GM12872 (cell line): ENCODE data around the gene POLR3E.

Source experiments
- CTCF ChIP-seq: IDR thresholded peaks from 3 replicates; pipeline ENCODE4 v1.5.1; 2011; ENCODE audit warnings: low read depth, mild to moderate bottlenecking, low read length, moderate library complexity; ENCODE audit not compliant: insufficient read depth

POLR3E gene

DNA sequence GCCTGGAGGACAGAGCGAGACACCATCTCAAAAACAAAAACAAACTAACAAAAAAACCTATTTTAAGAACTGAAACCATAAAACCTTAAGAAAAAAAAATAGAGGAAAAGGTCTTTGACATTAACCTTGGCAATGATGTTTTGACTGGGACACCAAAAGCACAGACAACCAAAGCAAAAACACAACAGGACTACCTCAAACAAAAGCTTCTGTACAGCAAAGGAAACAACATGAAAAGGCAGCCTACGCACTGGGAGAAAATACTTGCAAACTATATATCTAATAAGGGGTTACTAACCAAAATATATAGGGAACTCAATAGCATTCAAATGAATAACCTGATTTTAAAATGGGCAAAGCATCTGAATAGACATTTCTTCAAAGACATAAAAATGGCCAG lies 44.9 kb downstream of the POLR3E start:
- TF ChIP-seq CTCF, result no peak

- TF ChIP-seq CTCF, result no peak
Measured at GRCh38 chr16:22346483-22346882, 49.3 kb downstream of the POLR3E start.

GRCh38 chr16:22347100-22347820 lies 50.1 kb downstream of the POLR3E start:
- no peak for TF ChIP-seq CTCF

DNA sequence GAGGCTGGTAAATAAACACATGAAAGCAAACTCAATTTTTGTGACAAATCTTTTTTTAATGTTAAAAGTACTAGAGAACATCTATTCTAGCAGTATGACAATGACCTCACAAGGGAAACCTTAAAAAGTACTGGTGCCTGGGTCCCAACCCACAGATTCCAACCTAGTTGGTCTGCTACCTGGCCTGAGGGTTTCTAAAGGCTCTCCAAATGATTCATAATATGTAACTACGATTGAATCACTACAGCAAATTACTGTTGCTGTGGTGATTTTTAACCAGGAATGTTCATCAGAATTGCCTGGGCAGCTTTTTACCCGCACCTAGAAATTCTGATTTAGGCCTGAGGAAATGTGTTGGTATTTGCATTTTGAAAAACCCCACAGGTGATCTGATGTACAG lies 51.1 kb downstream of the POLR3E start:
- no peak for TF ChIP-seq CTCF

- no peak for TF ChIP-seq CTCF
Measured at GRCh38 chr16:22352140-22352539, 54.9 kb downstream of the POLR3E start.

DNA sequence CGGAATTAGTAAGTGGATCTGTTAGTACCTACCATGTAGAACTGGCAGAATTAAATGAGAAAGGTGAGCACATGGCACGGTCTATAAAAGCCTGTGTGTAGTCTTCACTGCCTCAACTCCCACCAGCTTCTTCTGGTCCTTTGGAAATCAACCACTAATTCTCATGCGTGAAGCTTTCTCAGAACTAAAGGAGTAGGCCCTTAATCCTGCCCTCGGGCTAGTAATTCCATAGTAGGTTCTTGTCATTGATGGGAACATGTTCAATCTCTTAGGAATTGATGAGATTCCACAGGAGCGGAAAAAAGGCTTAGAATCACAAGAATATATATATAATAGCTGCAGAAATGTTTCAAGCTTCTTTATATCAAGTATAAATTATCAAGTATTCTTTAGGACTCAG lies 55.5 kb downstream of the POLR3E start:
- TF ChIP-seq CTCF, result no peak

- TF ChIP-seq CTCF, result no peak
Measured at GRCh38 chr16:22353191-22353919, 56.1 kb downstream of the POLR3E start.
